Mesothelial cell of epicardium (in vitro differentiated cells): Measurements from ENCODE around the gene SCN7A. TPM values are rescaled to one million over a fixed set of nuclear protein-coding genes. Genes with fewer than 3 reads are reported as not detected.

ENCODE experiments used
- DNase-seq, 2 experiments: peaks; one replicate each; pipeline ENCODE4 v3.0.0; 2021; ENCODE audit warnings: low spot score in 2 of 2; ENCODE audit not compliant: unreplicated experiment in 2 of 2
- H3K27ac Mint-ChIP-seq: 2 replicates; pipeline ENCODE4 v1.8.0; 2021; ENCODE audit warnings: mixed read lengths
- H3K27me3 Mint-ChIP-seq: 2 replicates; pipeline ENCODE4 v1.8.0; 2021; ENCODE audit warnings: low read depth, mixed read lengths
- H3K36me3 Mint-ChIP-seq: 2 replicates; pipeline ENCODE4 v1.8.0; 2021; ENCODE audit warnings: mixed read lengths
- H3K4me1 Mint-ChIP-seq: 2 replicates; pipeline ENCODE4 v1.8.0; 2021; ENCODE audit warnings: mixed read lengths
- H3K4me3 Mint-ChIP-seq: 2 replicates; pipeline ENCODE4 v1.8.0; 2021; ENCODE audit warnings: mild to moderate bottlenecking, moderate library complexity, mixed read lengths
- H3K9me3 Mint-ChIP-seq: 2 replicates; pipeline ENCODE4 v1.8.0; 2021; ENCODE audit warnings: mixed read lengths
- total RNA-seq: library from RNA; stranded (reverse); gene quantifications from 3 replicates; pipeline ENCODE4 v1.2.1, GENCODE V29; 2021
- TF ChIP-seq, protein P1 (sequence below): fragments of 200-600 bp; sonication (generic); IDR thresholded peaks from one replicate; pipeline ENCODE4 v1.5.0; 2021; ENCODE audit warnings: antibody characterized with exemption; ENCODE audit not compliant: unreplicated experiment

Gene SCN7A
- total RNA-seq, 1 donor from 2014 or later, result 2.5 TPM

DNA sequence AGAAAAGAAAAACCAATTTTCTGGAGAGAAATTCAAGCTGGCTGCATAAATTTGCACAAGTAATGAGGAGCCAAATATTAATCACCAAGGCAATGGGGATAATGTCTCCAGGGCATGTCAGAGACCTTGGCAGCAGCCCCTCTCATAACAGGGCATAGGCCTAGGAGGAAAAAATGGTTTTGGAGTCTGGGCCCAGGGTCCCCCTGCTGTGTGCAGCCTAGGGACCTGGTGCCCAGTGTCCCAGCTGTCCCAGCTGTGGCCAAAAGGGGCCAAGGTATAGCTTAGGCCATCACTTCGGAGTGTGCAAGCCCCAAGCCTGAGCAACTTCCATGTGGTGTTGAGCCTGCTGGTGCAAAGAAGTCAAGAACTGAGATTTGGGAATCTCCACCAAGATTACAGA, 57.1 kb downstream of the SCN7A start:
- Mint-ChIP-seq H3K4me1 (no peaks in the 10 kb centered on the region), H3K9me3 (no peaks in the 10 kb centered on the region), H3K4me3 (no peak overlapping the region), H3K27ac (no peak overlapping the region), H3K36me3 (no peaks in the 10 kb centered on the region), H3K27me3 (peaks cover 5% of the 10 kb centered on the region)
- TF ChIP-seq, protein P1, sequence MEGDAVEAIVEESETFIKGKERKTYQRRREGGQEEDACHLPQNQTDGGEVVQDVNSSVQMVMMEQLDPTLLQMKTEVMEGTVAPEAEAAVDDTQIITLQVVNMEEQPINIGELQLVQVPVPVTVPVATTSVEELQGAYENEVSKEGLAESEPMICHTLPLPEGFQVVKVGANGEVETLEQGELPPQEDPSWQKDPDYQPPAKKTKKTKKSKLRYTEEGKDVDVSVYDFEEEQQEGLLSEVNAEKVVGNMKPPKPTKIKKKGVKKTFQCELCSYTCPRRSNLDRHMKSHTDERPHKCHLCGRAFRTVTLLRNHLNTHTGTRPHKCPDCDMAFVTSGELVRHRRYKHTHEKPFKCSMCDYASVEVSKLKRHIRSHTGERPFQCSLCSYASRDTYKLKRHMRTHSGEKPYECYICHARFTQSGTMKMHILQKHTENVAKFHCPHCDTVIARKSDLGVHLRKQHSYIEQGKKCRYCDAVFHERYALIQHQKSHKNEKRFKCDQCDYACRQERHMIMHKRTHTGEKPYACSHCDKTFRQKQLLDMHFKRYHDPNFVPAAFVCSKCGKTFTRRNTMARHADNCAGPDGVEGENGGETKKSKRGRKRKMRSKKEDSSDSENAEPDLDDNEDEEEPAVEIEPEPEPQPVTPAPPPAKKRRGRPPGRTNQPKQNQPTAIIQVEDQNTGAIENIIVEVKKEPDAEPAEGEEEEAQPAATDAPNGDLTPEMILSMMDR, result no peak
- DNase-seq, result no peak

DNA sequence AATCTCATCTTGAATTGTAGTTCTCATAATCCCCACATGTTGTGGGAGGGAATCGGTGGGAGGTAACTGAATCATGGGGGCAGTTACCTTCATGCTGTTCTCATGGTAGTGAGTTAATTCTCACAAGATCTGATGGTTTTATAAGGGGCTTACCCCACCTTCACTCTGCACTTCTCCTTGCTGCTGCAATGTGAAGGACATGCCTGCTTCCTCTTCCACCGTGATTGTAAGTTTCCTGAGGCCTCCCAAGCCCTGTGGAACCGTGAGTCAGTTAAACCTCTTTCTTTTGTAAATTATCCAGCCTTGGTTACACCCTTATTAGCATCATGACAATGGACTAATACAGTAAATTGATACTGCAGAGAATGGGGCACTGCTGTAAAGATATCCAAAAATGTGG, 57.9 kb downstream of the SCN7A start:
- DNase-seq, result no peak
- Mint-ChIP-seq H3K27me3 (peaks cover 7% of the 10 kb centered on the region), H3K4me3 (no peak overlapping the region), H3K4me1 (no peaks in the 10 kb centered on the region), H3K36me3 (no peaks in the 10 kb centered on the region), H3K27ac (no peak overlapping the region), H3K9me3 (no peaks in the 10 kb centered on the region)
- TF ChIP-seq, protein P1, result no peak

DNA sequence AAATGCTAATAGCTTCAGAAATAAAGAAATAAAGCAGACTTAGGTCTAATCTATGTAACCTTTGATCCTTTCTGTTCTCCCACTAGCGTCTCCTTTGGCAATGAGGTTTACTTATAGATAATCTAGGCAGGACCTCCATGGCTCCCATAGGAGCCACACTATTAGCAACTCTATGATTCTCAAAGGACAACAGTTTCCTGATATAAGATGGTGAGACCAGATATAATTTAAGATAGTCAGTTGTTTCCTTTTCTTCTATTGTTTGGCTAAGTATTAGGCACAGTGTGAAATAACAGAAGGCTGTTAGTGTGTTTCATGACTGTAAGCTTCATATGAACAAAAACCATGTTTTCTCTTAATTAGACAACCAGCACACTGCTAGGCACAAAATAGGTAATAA, 59.6 kb downstream of the SCN7A start:
- Mint-ChIP-seq H3K36me3 (no peaks in the 10 kb centered on the region), H3K4me1 (no peaks in the 10 kb centered on the region), H3K9me3 (no peaks in the 10 kb centered on the region), H3K4me3 (no peak overlapping the region), H3K27me3 (peaks cover 8% of the 10 kb centered on the region), H3K27ac (no peak overlapping the region)
- no peak for DNase-seq
- TF ChIP-seq, protein P1, result no peak

DNA sequence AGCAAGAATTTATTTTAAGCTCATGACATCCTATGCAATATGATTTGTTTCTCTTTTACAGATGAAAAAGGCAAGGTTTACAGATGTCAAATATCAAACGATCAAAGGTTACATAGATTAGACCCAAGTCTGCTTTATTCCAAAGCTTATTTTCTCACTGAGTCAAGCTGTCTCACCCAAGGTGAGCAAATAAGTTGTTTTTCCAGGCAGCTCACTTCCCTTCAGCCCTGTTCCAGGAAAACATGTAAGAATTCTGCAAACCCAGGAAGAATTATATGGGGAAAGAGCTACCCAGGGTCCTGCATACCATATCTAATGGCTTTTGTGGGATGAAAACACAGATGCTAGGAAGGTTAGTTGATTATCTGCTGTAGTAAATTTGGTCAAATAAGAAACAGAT, 60.6 kb downstream of the SCN7A start:
- Mint-ChIP-seq H3K27me3 (peaks cover 8% of the 10 kb centered on the region), H3K27ac (no peak overlapping the region), H3K4me3 (no peak overlapping the region), H3K36me3 (no peaks in the 10 kb centered on the region), H3K9me3 (no peaks in the 10 kb centered on the region), H3K4me1 (no peaks in the 10 kb centered on the region)
- no peak for DNase-seq
- TF ChIP-seq, protein P1, result no peak

DNA sequence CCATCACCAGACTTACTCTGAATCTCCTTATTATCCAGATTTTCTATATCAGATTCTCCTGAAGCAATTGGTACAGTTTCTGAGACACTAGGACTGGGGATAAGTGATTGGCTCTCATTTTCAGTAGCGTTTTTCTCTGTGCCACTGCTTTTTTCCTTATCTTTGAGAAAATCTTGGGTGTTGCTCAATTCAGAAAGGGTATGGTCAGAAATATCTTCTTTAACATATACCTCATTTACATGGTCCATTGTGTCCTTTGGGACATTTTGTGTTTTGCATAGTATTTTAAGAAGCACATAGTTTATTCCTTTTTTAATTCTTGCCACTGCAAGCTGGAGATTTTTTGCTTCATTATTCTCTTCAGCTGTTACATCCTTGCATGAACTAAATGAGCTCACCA, 61.7 kb downstream of the SCN7A start:
- no peaks in the 10 kb centered on the region for H3K9me3 Mint-ChIP-seq
- H3K4me1 Mint-ChIP-seq, result no peaks in the 10 kb centered on the region
- no peak for DNase-seq
- TF ChIP-seq, protein P1, result no peak
- H3K27ac Mint-ChIP-seq, result no peak overlapping the region
- H3K27me3 Mint-ChIP-seq, result peaks cover 12% of the 10 kb centered on the region
- H3K36me3 Mint-ChIP-seq, result no peaks in the 10 kb centered on the region
- H3K4me3 Mint-ChIP-seq, result no peak overlapping the region

DNA sequence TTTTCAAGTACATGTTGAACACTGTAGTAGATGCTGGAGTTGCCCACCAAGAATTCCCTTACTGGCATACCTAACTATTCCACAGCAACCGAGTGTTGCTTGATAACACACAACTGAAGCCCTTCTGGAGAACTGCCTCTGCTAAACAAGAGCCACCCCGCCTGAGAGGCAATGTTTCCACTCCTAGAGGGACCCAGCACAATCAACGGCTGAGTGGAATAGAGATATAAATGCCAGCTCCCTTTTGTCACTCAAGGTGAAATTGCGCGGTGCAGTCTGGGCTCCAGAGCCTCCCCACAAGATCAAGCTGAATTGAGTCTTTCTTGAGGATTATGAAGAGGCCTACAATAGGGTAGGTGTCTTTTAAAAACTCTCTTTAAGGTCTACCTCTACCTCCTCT, 69.2 kb downstream of the SCN7A start:
- H3K36me3 Mint-ChIP-seq, result no peaks in the 10 kb centered on the region
- TF ChIP-seq, protein P1, result no peak
- H3K4me3 Mint-ChIP-seq, result no peak overlapping the region
- no peak overlapping the region for H3K27ac Mint-ChIP-seq
- H3K4me1 Mint-ChIP-seq, result no peaks in the 10 kb centered on the region
- no peaks in the 10 kb centered on the region for H3K9me3 Mint-ChIP-seq
- no peak for DNase-seq
- H3K27me3 Mint-ChIP-seq, result peaks cover 5% of the 10 kb centered on the region
